Measurements from ENCODE around the gene DTYMK. TPM values are rescaled to one million over a fixed set of nuclear protein-coding genes. Genes with fewer than 3 reads are reported as not detected.

The DTYMK gene
- polyA plus RNA-seq, 1 of the 3 experiments (the other 2 are of a cell fraction): 51.1 TPM

DNA sequence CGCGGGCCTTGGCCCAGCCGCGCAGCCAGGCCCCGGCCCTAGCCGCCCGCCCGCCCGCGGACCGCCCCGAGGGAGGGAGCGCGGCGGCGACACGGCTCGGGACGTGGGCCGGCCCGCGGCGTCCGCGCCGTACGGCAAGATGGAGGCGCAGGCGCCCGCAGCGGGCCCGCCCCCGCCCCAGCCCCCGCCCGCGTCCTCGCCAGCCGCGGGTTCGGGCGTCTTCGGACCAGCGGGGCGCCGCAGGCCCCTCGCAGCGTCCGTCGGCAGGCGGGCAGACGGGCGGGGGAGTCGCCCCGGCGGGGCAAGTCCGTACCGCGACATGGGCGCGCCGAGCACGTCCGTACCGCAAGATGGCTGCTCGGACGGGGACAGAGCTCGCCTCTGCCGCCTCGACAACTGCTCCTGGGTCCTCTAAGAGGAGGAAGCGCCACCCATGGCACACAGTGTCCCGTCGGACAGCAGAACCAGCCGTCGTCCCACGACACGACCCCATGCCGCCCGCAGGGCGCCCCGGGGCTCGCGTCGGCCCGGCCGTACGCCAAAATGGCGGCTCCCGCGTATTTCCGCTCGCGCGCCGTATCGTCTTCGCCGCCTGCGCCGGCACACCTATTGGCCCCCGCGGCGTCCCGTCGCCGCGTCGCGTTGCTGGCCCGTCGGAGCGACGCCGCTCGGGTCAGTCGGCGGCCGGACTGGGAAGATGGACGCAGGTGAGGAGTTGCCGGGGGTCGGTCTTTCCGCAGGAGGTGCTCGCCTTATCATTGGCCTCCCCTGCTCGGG lies 49.4 kb downstream of the DTYMK start, which contains the start of the genes ATG4B and THAP4 (continued):
- TF ChIP-seq EZH2phosphoT487 (IDR thresholded peaks at IDR 0.05; ENCODE audit: borderline replicate concordance, low read depth) (no peak), GABPA (IDR thresholded peaks at IDR 0.05; ENCODE audit: low read depth) (peak; percentile 69), YY1 (IDR thresholded peaks at IDR 0.05; ENCODE audit: low read depth) (peak; percentile 99), JUND (IDR thresholded peaks at IDR 0.05) (no peak), MXI1 (IDR thresholded peaks at IDR 0.05; ENCODE audit: low read depth, low read length) (no peak; the same call in 1 of the 2 replicates), NRF1 (IDR thresholded peaks at IDR 0.05; ENCODE audit: low read depth, low read length) (0 out of 2 replicates have a peak, but pooled peaks have one; percentile 37), MEF2A (IDR thresholded peaks at IDR 0.05; ENCODE audit: borderline replicate concordance, low read depth) (no peak), RAD21 (IDR thresholded peaks at IDR 0.05; ENCODE audit: low read length) (no peak), EP300 (IDR thresholded peaks at IDR 0.05; ENCODE audit: borderline replicate concordance in 1 of 2, low read depth in 1 of 2, low read length in 1 of 2) (no peak)
- TF ChIP-seq, protein P1, sequence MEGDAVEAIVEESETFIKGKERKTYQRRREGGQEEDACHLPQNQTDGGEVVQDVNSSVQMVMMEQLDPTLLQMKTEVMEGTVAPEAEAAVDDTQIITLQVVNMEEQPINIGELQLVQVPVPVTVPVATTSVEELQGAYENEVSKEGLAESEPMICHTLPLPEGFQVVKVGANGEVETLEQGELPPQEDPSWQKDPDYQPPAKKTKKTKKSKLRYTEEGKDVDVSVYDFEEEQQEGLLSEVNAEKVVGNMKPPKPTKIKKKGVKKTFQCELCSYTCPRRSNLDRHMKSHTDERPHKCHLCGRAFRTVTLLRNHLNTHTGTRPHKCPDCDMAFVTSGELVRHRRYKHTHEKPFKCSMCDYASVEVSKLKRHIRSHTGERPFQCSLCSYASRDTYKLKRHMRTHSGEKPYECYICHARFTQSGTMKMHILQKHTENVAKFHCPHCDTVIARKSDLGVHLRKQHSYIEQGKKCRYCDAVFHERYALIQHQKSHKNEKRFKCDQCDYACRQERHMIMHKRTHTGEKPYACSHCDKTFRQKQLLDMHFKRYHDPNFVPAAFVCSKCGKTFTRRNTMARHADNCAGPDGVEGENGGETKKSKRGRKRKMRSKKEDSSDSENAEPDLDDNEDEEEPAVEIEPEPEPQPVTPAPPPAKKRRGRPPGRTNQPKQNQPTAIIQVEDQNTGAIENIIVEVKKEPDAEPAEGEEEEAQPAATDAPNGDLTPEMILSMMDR (IDR thresholded peaks at IDR 0.05): no peak
- TF ChIP-seq, protein P2, sequence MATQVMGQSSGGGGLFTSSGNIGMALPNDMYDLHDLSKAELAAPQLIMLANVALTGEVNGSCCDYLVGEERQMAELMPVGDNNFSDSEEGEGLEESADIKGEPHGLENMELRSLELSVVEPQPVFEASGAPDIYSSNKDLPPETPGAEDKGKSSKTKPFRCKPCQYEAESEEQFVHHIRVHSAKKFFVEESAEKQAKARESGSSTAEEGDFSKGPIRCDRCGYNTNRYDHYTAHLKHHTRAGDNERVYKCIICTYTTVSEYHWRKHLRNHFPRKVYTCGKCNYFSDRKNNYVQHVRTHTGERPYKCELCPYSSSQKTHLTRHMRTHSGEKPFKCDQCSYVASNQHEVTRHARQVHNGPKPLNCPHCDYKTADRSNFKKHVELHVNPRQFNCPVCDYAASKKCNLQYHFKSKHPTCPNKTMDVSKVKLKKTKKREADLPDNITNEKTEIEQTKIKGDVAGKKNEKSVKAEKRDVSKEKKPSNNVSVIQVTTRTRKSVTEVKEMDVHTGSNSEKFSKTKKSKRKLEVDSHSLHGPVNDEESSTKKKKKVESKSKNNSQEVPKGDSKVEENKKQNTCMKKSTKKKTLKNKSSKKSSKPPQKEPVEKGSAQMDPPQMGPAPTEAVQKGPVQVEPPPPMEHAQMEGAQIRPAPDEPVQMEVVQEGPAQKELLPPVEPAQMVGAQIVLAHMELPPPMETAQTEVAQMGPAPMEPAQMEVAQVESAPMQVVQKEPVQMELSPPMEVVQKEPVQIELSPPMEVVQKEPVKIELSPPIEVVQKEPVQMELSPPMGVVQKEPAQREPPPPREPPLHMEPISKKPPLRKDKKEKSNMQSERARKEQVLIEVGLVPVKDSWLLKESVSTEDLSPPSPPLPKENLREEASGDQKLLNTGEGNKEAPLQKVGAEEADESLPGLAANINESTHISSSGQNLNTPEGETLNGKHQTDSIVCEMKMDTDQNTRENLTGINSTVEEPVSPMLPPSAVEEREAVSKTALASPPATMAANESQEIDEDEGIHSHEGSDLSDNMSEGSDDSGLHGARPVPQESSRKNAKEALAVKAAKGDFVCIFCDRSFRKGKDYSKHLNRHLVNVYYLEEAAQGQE (IDR thresholded peaks at IDR 0.05; ENCODE audit: low read depth, low read length): peak; percentile 69; the same call in 1 of the 2 replicates
- TF ChIP-seq, protein P3, sequence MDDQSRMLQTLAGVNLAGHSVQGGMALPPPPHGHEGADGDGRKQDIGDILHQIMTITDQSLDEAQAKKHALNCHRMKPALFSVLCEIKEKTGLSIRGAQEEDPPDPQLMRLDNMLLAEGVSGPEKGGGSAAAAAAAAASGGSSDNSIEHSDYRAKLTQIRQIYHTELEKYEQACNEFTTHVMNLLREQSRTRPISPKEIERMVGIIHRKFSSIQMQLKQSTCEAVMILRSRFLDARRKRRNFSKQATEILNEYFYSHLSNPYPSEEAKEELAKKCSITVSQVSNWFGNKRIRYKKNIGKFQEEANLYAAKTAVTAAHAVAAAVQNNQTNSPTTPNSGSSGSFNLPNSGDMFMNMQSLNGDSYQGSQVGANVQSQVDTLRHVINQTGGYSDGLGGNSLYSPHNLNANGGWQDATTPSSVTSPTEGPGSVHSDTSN (IDR thresholded peaks at IDR 0.05): peak; percentile 29; the same call in 1 of the 2 replicates
- TF ChIP-seq, protein P4, sequence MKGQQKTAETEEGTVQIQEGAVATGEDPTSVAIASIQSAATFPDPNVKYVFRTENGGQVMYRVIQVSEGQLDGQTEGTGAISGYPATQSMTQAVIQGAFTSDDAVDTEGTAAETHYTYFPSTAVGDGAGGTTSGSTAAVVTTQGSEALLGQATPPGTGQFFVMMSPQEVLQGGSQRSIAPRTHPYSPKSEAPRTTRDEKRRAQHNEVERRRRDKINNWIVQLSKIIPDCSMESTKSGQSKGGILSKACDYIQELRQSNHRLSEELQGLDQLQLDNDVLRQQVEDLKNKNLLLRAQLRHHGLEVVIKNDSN (IDR thresholded peaks at IDR 0.05; ENCODE audit: borderline replicate concordance, low read depth): no peak
- TF ChIP-seq, protein P5, sequence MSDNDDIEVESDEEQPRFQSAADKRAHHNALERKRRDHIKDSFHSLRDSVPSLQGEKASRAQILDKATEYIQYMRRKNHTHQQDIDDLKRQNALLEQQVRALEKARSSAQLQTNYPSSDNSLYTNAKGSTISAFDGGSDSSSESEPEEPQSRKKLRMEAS (IDR thresholded peaks at IDR 0.05; ENCODE audit: low read depth): no peak
